ENCODE results near the gene CHST8.

CHST8 gene

DNA sequence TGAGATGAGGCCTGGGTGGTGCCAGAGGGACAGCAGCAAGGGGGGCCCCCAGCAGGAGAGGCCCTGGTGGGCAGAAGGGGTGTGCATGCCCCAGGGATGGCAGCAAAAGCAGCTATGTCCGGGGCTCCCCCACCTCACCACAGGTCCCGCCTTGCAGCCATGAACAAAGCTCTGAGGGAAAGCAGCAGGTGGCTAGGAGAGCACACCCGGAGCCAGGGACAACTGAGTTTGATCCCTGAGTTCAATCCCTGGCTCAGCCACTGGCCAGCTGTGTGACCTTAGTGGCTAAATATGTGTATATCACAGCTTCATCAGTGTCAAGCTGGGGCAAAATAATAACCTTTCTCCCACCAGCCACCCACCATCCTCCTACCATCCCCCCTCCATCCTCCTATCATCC lies 127.3 kb downstream of the CHST8 start:
- DNase-seq, result no peak
- H3K4me1 Mint-ChIP-seq, result no peaks in the 10 kb centered on the region
- H3K36me3 Mint-ChIP-seq (ENCODE audit: low read depth), result no peaks in the 10 kb centered on the region
- H3K4me3 Mint-ChIP-seq, result no peak overlapping the region
- no peak overlapping the region for H3K27ac Mint-ChIP-seq
- H3K27me3 Mint-ChIP-seq, result no peaks in the 10 kb centered on the region
- no peaks in the 10 kb centered on the region for H3K9me3 Mint-ChIP-seq
- no peak for ATAC-seq

DNA sequence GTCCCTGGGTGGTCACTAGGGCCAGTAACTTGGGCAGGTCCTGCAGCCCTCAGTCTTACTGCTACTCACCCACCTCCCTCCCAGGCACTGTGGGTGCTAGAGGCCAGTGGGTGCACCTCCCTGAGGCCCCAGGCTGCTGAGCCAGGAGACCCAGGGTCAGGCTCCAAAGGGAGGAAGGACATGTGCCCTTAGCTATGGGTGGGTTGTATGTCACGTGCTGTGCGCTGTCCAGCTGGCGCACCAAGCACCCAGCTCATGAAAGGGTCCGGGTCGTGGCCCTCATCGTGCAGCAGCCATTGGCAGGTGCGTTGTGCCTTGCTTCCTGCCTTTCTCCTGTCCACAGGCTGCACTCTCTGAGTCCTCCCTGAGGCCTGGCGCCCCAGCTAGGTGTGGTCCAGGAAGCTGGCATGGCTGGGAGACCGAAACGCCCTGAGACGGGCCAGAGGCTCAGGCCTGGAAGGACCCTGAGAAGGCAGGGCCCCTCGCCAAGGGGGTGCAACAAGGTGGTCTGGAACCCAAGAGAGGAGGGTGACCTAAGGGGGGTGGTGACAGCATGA lies 127.9 kb downstream of the CHST8 start:
- Mint-ChIP-seq H3K4me3 (no peak overlapping the region), H3K27ac (no peak overlapping the region), H3K9me3 (no peaks in the 10 kb centered on the region), H3K4me1 (no peaks in the 10 kb centered on the region), H3K27me3 (no peaks in the 10 kb centered on the region), H3K36me3 (ENCODE audit: low read depth) (no peaks in the 10 kb centered on the region)
- ATAC-seq (no peak), DNase-seq (no peak)

DNA sequence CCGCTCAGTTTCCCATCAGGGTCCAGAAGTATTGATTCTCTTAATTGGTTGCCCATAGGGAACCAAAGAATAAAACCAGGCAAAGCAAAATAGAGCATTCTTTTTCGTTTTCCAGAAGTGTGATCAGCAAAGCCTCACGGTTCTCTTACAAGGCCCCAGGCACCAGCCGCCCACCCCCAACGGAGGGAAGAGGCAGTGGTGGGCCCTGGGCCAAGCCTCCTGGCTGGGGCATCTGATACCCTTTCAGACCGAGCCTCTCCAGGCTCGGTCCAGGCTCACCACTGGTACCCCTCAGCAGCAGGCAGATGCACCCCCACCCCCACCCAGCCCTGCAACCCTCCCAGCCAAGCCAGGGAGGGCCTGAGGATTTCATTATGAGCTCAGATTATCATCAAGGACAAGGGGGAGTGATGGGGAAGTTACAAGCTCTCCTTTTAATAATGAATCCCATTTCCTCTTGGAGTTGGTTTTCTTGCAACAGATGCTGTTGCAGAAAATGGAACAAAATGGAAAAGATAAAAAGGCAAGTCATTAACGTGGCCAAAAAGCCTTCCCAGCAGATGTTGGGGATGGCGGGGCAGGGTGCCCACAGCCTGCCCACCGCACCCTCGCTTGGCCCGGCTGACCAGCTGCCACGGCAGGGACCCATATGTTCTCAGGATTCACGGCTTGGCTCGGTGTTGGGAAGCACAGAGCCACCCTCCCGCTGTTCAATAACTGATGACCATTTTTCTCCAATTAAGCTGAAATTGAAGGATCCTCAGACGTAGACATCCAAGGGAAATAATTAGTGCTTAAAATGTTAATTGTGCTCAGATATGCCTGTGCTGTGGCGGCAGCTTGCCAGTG lies 129.1 kb downstream of the CHST8 start:
- no peak for DNase-seq
- no peak overlapping the region for H3K27ac Mint-ChIP-seq
- no peaks in the 10 kb centered on the region for H3K9me3 Mint-ChIP-seq
- H3K27me3 Mint-ChIP-seq, result no peaks in the 10 kb centered on the region
- no peak for ATAC-seq
- no peaks in the 10 kb centered on the region for H3K36me3 Mint-ChIP-seq (ENCODE audit: low read depth)
- no peaks in the 10 kb centered on the region for H3K4me1 Mint-ChIP-seq
- H3K4me3 Mint-ChIP-seq, result no peak overlapping the region

DNA sequence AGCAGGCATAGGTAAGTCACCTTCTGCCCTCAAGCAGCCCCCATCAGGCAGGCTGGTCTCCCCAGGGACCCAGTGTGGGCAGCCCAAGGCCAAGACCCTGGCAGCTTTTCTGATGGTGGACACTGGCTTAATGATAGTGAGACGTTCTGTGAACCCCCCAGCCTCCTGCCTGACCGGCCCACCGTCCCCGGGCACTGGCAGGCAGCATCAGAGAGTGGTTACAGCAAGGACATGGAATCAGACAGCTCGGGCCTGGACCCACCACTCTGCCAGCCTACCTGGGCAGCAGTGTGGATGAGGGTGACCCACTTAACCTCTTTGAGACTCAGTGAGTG lies 129.7 kb downstream of the CHST8 start:
- Mint-ChIP-seq H3K27ac (no peak overlapping the region), H3K9me3 (no peaks in the 10 kb centered on the region), H3K27me3 (no peaks in the 10 kb centered on the region), H3K4me1 (no peaks in the 10 kb centered on the region), H3K36me3 (ENCODE audit: low read depth) (no peaks in the 10 kb centered on the region), H3K4me3 (no peak overlapping the region)
- ATAC-seq, result no peak
- no peak for DNase-seq

DNA sequence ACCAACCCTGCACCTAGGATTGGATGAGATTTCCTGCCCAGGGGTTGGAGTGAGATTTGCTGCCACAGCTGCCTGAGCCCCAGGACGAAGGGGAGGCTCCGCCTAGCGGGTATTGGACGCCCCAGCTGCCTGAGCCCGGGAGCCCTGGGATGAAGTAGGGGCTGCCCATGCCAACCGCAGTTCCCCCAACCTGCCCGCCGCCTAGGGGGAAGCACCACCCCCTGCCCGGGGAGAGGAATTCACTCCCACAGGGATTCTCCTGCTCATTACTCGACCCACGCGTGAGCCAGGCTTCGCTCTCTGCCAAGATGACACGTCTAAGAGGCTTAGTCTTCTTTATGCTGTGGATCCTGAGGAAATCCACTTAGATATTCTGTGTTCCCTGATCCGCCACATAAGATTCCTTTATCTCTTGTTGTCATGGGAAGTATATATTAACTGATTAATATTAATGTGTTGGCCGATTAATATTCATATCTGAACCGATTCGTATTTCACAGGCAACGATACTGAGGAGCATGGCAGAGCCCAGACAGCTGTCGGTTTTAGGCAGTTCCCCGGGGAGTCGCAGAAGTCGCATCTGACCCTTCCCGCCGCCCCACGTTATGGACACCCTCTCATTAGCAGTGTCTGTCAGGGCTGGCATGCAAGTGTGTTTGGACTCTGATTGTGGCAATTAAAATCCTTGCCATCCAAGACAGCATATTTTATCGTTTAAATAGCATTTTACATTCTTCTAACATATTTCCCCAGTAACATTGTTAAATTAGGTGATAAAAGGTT lies 130.5 kb downstream of the CHST8 start:
- Mint-ChIP-seq H3K27ac (no peak overlapping the region), H3K36me3 (ENCODE audit: low read depth) (no peaks in the 10 kb centered on the region), H3K9me3 (no peaks in the 10 kb centered on the region), H3K27me3 (no peaks in the 10 kb centered on the region), H3K4me3 (no peak overlapping the region), H3K4me1 (no peaks in the 10 kb centered on the region)
- no peak for ATAC-seq
- no peak for DNase-seq

DNA sequence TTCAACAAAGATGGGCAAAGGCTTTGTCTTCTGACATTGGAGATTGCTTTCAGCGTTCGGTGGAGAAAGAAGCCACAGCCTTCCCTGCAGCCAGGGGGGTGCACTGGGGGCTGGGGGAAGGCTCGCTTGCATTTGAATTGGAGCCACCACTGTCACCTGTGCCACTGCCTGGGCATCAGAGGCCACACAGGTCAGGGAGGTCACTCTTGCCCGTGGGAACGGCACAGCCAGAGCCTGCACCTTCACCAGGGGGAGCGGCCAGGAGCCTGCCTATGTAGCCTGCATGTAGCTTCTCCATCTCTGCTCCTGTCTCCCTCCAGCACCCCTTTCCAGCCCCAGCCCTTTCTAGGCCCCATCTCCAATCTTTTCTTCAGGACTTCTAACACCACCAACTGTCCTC lies 131.2 kb downstream of the CHST8 start:
- Mint-ChIP-seq H3K36me3 (ENCODE audit: low read depth) (no peaks in the 10 kb centered on the region), H3K9me3 (no peaks in the 10 kb centered on the region), H3K4me3 (no peak overlapping the region), H3K27ac (no peak overlapping the region), H3K4me1 (no peaks in the 10 kb centered on the region), H3K27me3 (no peaks in the 10 kb centered on the region)
- ATAC-seq, result no peak
- no peak for DNase-seq

DNA sequence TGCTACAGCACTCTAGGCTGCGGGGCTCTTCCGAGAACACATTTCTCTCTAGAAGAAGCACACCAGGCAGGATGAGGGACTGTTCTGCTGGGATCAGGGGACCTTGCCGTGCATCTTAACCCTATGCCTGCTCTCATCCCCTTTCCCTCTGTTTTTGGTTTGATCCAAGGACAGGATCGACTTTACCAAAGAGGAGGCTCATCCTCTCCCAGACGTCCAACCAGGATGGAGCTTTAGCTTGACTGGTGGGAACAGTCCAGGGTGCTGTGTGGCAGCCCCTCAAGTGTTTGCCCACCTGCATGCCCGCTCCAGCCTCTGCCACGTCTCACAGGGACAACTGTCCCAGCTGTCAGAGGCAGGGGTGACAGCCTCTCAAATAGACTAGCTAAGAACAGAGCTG lies 132.6 kb downstream of the CHST8 start:
- Mint-ChIP-seq H3K4me1 (no peaks in the 10 kb centered on the region), H3K4me3 (no peak overlapping the region), H3K9me3 (no peaks in the 10 kb centered on the region), H3K27ac (no peak overlapping the region), H3K36me3 (ENCODE audit: low read depth) (no peaks in the 10 kb centered on the region), H3K27me3 (no peaks in the 10 kb centered on the region)
- DNase-seq (no peak), ATAC-seq (no peak)

DNA sequence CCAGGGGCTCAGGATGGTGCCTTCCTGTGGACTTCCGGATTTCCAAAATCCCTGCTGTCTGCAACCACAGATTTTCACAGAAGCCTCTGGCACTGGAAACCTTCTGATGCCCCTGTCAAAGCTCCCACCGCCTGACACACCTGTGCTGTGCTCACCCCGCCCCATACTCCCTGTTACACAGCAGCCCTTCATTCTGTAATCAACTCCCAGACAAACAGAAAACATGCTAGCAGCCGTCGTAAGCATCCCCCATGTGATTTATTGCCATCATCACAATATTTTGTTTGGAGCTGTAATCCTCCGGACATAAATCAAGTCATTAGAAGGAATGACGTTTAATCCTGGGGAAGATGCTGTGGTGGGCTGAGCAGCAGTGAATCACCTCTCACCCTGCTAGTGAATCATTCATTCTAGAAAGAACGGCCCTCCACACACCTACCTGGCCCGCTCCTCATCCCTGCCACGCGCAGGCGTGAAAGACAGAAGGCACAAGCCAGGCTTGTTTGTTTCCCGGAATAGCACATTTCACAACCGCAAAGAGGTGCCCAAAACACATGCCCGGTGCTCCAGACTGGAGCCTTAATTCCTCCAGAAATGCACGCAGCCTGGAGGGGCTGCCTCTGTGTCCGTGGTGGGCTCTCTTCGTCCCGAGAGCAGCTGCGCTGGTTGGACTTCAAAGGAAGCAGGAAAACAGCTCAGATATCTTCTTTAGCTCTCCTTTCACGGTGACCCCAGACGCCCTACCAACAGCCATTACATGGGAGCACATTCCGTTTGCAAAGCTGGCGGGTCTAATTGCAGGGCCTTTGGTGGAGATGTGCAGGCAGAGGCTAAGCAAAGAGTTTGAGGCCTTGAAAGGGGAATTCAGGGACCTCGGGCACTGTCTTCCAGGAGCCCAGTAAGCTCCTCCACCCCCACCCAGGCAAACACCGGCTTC lies 133.6 kb downstream of the CHST8 start:
- no peak for ATAC-seq
- H3K27me3 Mint-ChIP-seq, result no peaks in the 10 kb centered on the region
- H3K36me3 Mint-ChIP-seq (ENCODE audit: low read depth), result no peaks in the 10 kb centered on the region
- H3K4me1 Mint-ChIP-seq, result no peaks in the 10 kb centered on the region
- H3K4me3 Mint-ChIP-seq, result no peak overlapping the region
- H3K9me3 Mint-ChIP-seq, result no peaks in the 10 kb centered on the region
- DNase-seq, result no peak
- no peak overlapping the region for H3K27ac Mint-ChIP-seq

DNA sequence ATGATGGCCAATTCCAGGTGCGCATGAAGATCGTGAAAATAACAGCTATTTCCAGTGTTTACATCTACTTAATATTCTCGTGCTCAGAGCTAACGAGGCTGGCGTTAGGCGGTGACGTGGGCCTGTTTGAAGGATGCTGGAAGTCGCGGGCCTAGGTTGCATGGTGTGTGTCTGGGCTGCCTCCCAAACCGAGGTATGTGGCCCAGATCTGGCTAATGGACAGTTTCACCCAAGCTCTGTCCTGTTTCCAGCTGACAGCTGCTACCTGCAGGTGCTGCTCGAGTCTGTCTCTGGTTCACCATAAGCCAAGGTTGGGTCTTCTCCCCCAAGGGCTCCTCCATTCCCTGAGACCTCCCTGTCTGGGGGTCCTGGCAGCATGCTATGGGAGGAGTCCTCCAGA lies 134.4 kb downstream of the CHST8 start:
- H3K27ac Mint-ChIP-seq, result no peak overlapping the region
- no peaks in the 10 kb centered on the region for H3K4me1 Mint-ChIP-seq
- no peak overlapping the region for H3K4me3 Mint-ChIP-seq

DNA sequence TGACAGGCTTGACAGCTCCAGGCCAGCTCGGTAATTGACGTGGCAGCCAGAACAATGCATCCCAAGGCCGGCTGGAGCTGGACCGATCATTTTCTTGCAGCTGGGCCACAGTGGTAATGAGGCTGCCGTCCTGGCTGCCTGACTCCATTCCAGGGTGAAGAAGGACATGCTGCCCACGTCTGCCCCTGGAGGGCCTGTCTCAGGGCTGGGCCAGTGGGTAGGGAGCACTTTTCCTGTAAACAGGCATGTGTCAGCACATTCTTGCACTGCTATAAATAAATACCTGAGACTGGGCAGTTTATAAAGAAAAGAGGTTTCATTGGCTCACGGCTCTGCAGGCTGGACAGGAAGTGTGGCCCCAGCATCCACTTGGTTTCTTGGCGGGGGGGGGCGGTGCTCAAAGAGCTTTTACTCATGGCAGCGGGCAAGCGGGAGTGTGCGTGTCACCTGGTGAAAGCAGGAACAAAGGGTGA lies 136.8 kb downstream of the CHST8 start:
- H3K4me3 Mint-ChIP-seq, result no peak overlapping the region
- ATAC-seq (no peak), DNase-seq (no peak)
- H3K36me3 Mint-ChIP-seq (ENCODE audit: low read depth), result no peaks in the 10 kb centered on the region
- H3K9me3 Mint-ChIP-seq, result no peaks in the 10 kb centered on the region
- H3K4me1 Mint-ChIP-seq, result no peaks in the 10 kb centered on the region
- H3K27me3 Mint-ChIP-seq, result peaks cover 1% of the 10 kb centered on the region
- no peak overlapping the region for H3K27ac Mint-ChIP-seq

More for the DNA sequence above, 134.4 kb downstream of the CHST8 start:
- Mint-ChIP-seq H3K9me3 (no peaks in the 10 kb centered on the region), H3K27me3 (no peaks in the 10 kb centered on the region), H3K36me3 (ENCODE audit: low read depth) (no peaks in the 10 kb centered on the region)
- no peak for DNase-seq
- ATAC-seq, result no peak

DNA sequence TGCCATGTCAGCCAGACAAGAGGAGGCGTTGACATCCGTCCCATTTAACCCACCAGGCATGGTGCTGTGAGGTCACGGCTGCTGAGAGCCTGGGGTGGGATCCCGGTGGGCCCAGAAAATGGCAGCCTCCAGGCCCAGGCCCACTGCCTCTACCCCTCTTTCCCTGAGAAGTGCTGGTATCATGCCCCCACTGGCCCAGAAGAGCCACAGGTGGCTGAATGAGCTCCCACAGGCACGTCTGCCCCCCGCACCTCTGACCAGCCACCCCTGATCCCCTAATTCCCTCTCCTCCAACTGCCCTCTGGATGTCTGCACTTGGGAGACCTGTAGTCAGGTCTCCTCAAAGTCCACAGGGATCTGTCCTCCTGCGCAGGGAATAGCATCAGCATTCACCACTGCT lies 137.6 kb downstream of the CHST8 start:
- Mint-ChIP-seq H3K27me3 (peaks cover 1% of the 10 kb centered on the region), H3K27ac (no peak overlapping the region), H3K36me3 (ENCODE audit: low read depth) (no peaks in the 10 kb centered on the region), H3K4me3 (no peak overlapping the region), H3K4me1 (no peaks in the 10 kb centered on the region), H3K9me3 (no peaks in the 10 kb centered on the region)
- ATAC-seq (no peak), DNase-seq (no peak)

DNA sequence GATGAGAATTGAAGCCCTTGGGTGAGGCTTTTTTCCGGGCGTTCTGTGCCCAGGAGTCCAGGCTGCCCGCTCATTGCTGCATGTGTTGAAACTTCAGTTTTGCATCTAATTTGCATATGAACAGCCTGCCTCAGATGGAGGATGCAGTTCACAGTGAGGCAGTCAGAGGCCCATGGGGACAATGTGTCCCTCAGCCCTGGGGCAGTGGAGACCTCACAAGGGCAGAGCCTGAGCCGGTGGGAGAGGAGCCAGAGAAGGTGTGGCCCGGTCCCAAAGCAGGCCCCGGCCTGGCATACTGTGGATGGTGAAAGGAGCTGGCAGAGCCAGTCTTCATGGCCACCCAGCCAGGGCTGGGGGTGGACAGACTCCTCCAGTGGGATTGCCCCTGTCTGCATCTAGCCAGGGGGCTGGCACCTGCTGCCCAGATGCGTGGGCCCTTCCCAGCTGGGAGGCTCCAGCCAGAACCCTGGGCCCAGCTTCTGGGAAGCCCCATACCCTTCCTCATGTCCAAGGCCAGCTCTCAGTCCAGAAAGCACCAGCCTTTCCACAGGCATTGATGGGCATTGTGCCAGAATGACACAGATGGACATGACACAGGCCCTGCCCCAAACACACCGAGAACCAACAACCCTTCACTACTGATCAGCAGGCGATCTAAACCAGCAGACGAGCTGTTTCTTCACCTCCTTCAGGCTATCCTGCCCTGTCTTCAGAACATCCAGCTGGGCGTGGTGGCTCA lies 142.0 kb downstream of the CHST8 start:
- ATAC-seq (no peak), DNase-seq (no peak)
- H3K4me1 Mint-ChIP-seq, result no peaks in the 10 kb centered on the region
- no peaks in the 10 kb centered on the region for H3K36me3 Mint-ChIP-seq (ENCODE audit: low read depth)
- H3K27ac Mint-ChIP-seq, result no peak overlapping the region
- H3K4me3 Mint-ChIP-seq, result no peak overlapping the region
- no peaks in the 10 kb centered on the region for H3K9me3 Mint-ChIP-seq
- peaks cover 5% of the 10 kb centered on the region for H3K27me3 Mint-ChIP-seq

DNA sequence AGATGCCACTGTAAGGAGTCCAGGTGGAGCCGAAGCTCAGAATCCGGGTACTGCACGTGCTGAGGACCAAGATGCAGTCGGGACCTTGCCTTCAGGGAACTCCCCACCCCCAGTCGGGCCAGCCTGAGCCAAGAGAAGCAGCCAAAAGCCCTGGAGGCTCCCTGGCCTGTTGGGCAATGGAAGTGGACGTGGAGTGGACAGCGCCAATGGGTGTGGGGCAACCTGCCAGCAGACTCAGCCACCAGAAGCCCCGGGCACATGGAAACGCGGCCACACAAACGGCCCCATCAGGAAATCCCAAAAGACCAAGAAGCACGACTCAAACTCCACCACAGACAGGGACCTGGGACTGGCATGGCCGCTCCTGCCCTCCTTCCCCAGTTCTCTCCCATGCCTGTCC lies 144.9 kb downstream of the CHST8 start:
- Mint-ChIP-seq H3K9me3 (no peaks in the 10 kb centered on the region), H3K27me3 (peaks cover 9% of the 10 kb centered on the region), H3K36me3 (ENCODE audit: low read depth) (no peaks in the 10 kb centered on the region), H3K27ac (no peak overlapping the region), H3K4me1 (no peaks in the 10 kb centered on the region), H3K4me3 (no peak overlapping the region)
- DNase-seq (no peak), ATAC-seq (no peak)
